Osteoblast (primary cell): ENCODE measurements around the gene P2RX3. TPM values are rescaled to one million over a fixed set of nuclear protein-coding genes. Genes with fewer than 3 reads are reported as not detected.

ENCODE experiments used
- DNase-seq: peaks from one replicate; pipeline ENCODE4 v3.0.0; 2011; ENCODE audit warnings: low spot score, mixed read lengths; ENCODE audit not compliant: insufficient read length; ENCODE audit errors: missing footprints
- H2AFZ ChIP-seq: 2 replicates; pipeline ENCODE4 v1.6.0; 2011; ENCODE audit warnings: mild to moderate bottlenecking, low read length
- H3K27ac ChIP-seq: 2 replicates; pipeline ENCODE4 v1.5.1; 2011; ENCODE audit warnings: mild to moderate bottlenecking, low read depth, low read length, moderate library complexity
- H3K27me3 ChIP-seq: 2 replicates; pipeline ENCODE4 v1.6.0; 2012; ENCODE audit warnings: mild to moderate bottlenecking, control low read depth, inconsistent platforms, low read length, moderate library complexity; ENCODE audit not compliant: insufficient read depth
- H3K36me3 ChIP-seq: 2 replicates; pipeline ENCODE4 v1.5.1; 2011; ENCODE audit warnings: mild to moderate bottlenecking, low read length, control low read depth, moderate library complexity; ENCODE audit not compliant: insufficient read depth
- H3K4me1 ChIP-seq: 2 replicates; pipeline ENCODE4 v1.5.1; 2011; ENCODE audit warnings: mild to moderate bottlenecking, low read length, control low read depth, moderate library complexity; ENCODE audit not compliant: insufficient read depth
- H3K4me2 ChIP-seq: 2 replicates; pipeline ENCODE4 v1.6.0; 2011; ENCODE audit warnings: mild to moderate bottlenecking, low read length; ENCODE audit not compliant: insufficient read depth
- H3K4me3 ChIP-seq: fragments of 200-600 bp; sonication (generic); 3 replicates; pipeline ENCODE4 v1.5.1; 2012; ENCODE audit warnings: mild to moderate bottlenecking, low read length, inconsistent platforms; ENCODE audit not compliant: insufficient read depth
- H3K79me2 ChIP-seq: 2 replicates; pipeline ENCODE4 v1.6.0; 2012; ENCODE audit warnings: mild to moderate bottlenecking, low read length, control low read depth, inconsistent platforms; ENCODE audit not compliant: insufficient read depth
- H3K9me3 ChIP-seq: 2 replicates; pipeline ENCODE4 v1.5.1; 2011; ENCODE audit warnings: low read depth, low read length, control low read depth
- H4K20me1 ChIP-seq: 2 replicates; pipeline ENCODE4 v1.6.0; 2012; ENCODE audit warnings: mild to moderate bottlenecking, low read length, control low read depth; ENCODE audit not compliant: insufficient read depth
- CTCF ChIP-seq: IDR thresholded peaks from 2 replicates; pipeline ENCODE4 v1.5.1; 2011; ENCODE audit warnings: mild to moderate bottlenecking, low read depth, low read length, moderate library complexity; ENCODE audit errors: extremely low read depth
- total RNA-seq: library from RNA; depleted of rRNA; stranded (reverse); fragments of >200 nt; gene quantifications from 2 replicates; pipeline ENCODE4 v1.2.3, GENCODE V29; 2012

The P2RX3 gene
- total RNA-seq, 1 donor, result not detected

- Histone ChIP-seq H2AFZ (no peak overlapping the region), H3K4me3 (no peak overlapping the region), H3K9me3 (no peaks in the 10 kb centered on the region), H3K27me3 (peaks cover 7% of the 10 kb centered on the region), H3K4me1 (no peaks in the 10 kb centered on the region), H3K79me2 (no peaks in the 10 kb centered on the region), H3K4me2 (no peak overlapping the region), H4K20me1 (no peaks in the 10 kb centered on the region), H3K27ac (no peak overlapping the region), H3K36me3 (no peaks in the 10 kb centered on the region)
- TF ChIP-seq CTCF, result no peak
- no peak for DNase-seq
Measured at GRCh38 chr11:57361926-57362325, 23.8 kb downstream of the P2RX3 start.

- no peaks in the 10 kb centered on the region for H3K4me1 ChIP-seq
- H4K20me1 ChIP-seq, result no peaks in the 10 kb centered on the region
- H3K36me3 ChIP-seq, result no peaks in the 10 kb centered on the region
- H3K4me2 ChIP-seq, result no peak overlapping the region
- TF ChIP-seq CTCF, result no peak
- H3K27me3 ChIP-seq, result peaks cover 7% of the 10 kb centered on the region
- no peaks in the 10 kb centered on the region for H3K9me3 ChIP-seq
- DNase-seq, result no peak
- H3K79me2 ChIP-seq, result no peaks in the 10 kb centered on the region
- H2AFZ ChIP-seq, result no peak overlapping the region
- no peak overlapping the region for H3K27ac ChIP-seq
- H3K4me3 ChIP-seq, result no peak overlapping the region
Measured at GRCh38 chr11:57363131-57364080, 25.3 kb downstream of the P2RX3 start.

GRCh38 chr11:57364851-57365660 lies 26.9 kb downstream of the P2RX3 start:
- H3K4me1 ChIP-seq, result peaks cover 1% of the 10 kb centered on the region
- TF ChIP-seq CTCF, result no peak
- no peak overlapping the region for H3K4me3 ChIP-seq
- no peak overlapping the region for H3K27ac ChIP-seq
- no peak overlapping the region for H3K4me2 ChIP-seq
- no peak overlapping the region for H2AFZ ChIP-seq
- DNase-seq, result no peak
- H3K27me3 ChIP-seq, result peaks cover 7% of the 10 kb centered on the region
- H3K79me2 ChIP-seq, result no peaks in the 10 kb centered on the region
- no peaks in the 10 kb centered on the region for H3K36me3 ChIP-seq
- no peaks in the 10 kb centered on the region for H3K9me3 ChIP-seq
- no peaks in the 10 kb centered on the region for H4K20me1 ChIP-seq
